Natural killer cell (primary cell): ENCODE results near the gene UBE2D2. TPM values are rescaled to one million over a fixed set of nuclear protein-coding genes. Genes with fewer than 3 reads are reported as not detected.

Experiments
- ATAC-seq, 3 donors: fragments of 150-1000 bp in 2 of 3; fragments of 200-7000 bp in 1 of 3; cut with Tn5 transposase; 1 replicate in 1 of 3; 2 replicates in 2 of 3; pipeline ENCODE4 v1.10.0; 2021; ENCODE audit warnings: mild to moderate bottlenecking in 2 of 3, moderate library complexity in 2 of 3
- DNase-seq, 2 donors: peaks; one replicate each; pipeline versions ENCODE4 v3.0.0 to v3.0.0-alpha.2; 2013 to 2021; ENCODE audit warnings: mixed read lengths in 1 of 2
- H3K27ac ChIP-seq: one replicate; pipeline ENCODE4 v1.5.1; 2013; ENCODE audit warnings: mild to moderate bottlenecking, low read length
- H3K27me3 ChIP-seq: one replicate; pipeline ENCODE4 v1.6.1; 2013; ENCODE audit warnings: low read length; ENCODE audit not compliant: control insufficient read depth, insufficient read depth
- H3K36me3 ChIP-seq: one replicate; pipeline ENCODE4 v1.6.1; 2013; ENCODE audit warnings: low read length; ENCODE audit not compliant: control insufficient read depth, insufficient read depth
- H3K4me1 ChIP-seq: one replicate; pipeline ENCODE4 v1.6.1; 2013; ENCODE audit warnings: low read length; ENCODE audit not compliant: control insufficient read depth, insufficient read depth
- H3K4me3 ChIP-seq: one replicate; pipeline ENCODE4 v1.5.1; 2013; ENCODE audit warnings: low read length
- H3K9me3 ChIP-seq: one replicate; pipeline ENCODE4 v1.6.1; 2013; ENCODE audit warnings: low read length; ENCODE audit not compliant: control insufficient read depth, insufficient read depth
- H3K27ac Mint-ChIP-seq, 2 donors: one replicate each; pipeline ENCODE4 v1.8.0; 2022; ENCODE audit warnings: mild to moderate bottlenecking in 2 of 2, mixed read lengths in 2 of 2, moderate library complexity in 1 of 2
- H3K27me3 Mint-ChIP-seq, 2 donors: one replicate each; pipeline ENCODE4 v1.8.0; 2022; ENCODE audit warnings: low read depth in 2 of 2, mixed read lengths in 2 of 2
- H3K36me3 Mint-ChIP-seq: one replicate; pipeline ENCODE4 v1.8.0; 2022; ENCODE audit warnings: mixed read lengths
- H3K4me1 Mint-ChIP-seq, 2 donors: one replicate each; pipeline ENCODE4 v1.8.0; 2022; ENCODE audit warnings: mixed read lengths in 2 of 2
- H3K4me3 Mint-ChIP-seq: one replicate; pipeline ENCODE4 v1.8.0; 2022; ENCODE audit warnings: mild to moderate bottlenecking, moderate library complexity, mixed read lengths
- H3K9me3 Mint-ChIP-seq, 2 donors: one replicate each; pipeline ENCODE4 v1.8.0; 2022; ENCODE audit warnings: mixed read lengths in 2 of 2
- WGBS: methylation state at CpG from one replicate; pipeline ENCODE4 v1.1.7; 2013; ENCODE audit warnings: missing lambda C conversion rate; ENCODE audit not compliant: insufficient coverage; 5-methylcytosine and 5-hydroxymethylcytosine counted together
- intact Hi-C: fragments of 100-400 bp; cut with micrococcal nuclease; formaldehyde crosslinking; loops from one replicate; pipeline ENCODE4 v1.14.2; 2022
- total RNA-seq, 4 donors: library from RNA; stranded (reverse); fragments of 120-200 nt in 1 of 4; gene quantifications; one replicate each; pipeline versions ENCODE4 v1.2.3 to v1.2.4, GENCODE V29; 2013 to 2022
- TF ChIP-seq, protein P1 (sequence below): fragments of 200-600 bp; IDR thresholded peaks from one replicate; pipeline ENCODE4 v1.8.0; 2022; ENCODE audit warnings: antibody characterized with exemption

Gene UBE2D2
- total RNA-seq, 3 donors from 2014 or later (not counting 1 experiment from before 2014, with no cell fraction given), result 127 to 139 (median 131) TPM

DNA sequence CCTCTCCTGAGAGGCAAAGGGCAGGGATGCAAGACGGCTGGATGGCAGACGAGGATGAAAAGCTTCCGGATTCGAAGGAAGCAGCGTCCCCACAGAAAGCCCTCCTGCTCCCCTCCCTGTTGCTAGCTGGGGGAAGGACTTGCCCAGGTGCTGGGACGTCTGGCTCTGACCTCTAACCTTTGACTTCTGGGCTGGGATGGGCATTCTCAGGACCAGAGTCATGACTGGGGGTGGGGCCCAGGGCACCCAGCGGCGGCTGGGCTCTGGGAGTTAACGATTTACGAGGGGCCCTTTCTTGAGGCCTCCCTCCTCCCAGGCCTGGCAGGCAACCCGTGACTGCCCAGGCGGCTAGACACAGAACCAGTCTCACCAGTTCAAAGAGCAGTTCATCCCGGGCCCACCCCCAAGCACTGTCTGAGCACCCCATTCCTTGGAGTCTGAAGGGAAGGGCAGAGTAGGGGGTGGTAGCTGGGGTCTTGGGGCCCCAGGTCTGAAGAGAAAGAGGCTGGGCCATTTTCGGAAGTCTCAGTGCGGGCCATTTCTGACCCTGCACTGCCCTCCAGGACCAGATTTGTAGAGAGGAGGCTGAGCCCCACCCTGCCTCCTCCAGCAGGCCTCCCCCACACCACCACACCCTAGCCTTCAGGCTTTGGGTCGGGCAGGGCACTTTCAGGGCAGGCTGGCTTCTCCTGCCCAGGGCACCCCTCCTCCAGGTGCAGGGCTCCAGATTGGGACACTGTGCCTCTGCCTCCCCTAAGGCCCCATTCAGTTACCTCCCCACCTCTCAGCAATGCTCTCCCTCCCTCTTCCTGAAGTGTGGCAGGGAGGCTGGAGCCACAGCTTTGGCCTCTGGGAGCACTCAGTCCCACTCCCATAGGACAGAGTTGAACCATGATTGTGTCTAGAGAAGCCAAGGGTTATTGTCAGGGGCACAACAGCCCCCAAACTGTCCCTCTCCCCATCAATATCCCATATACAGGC, 82.0 kb downstream of the UBE2D2 start:
- Histone ChIP-seq H3K36me3 (no peaks in the 10 kb centered on the region), H3K9me3 (no peaks in the 10 kb centered on the region), H3K27ac (no peak overlapping the region), H3K27me3 (no peaks in the 10 kb centered on the region), H3K4me1 (peaks cover 63% of the 10 kb centered on the region), H3K4me3 (no peak overlapping the region)
- Mint-ChIP-seq H3K27me3 (no peaks in the 10 kb centered on the region), H3K36me3 (no peaks in the 10 kb centered on the region), H3K27ac (peak overlapping the region in 1 of 2 donors; percentile 68), H3K4me1 (peaks cover 32 to 45% of the 10 kb centered on the region in 2 donors), H3K4me3 (no peak overlapping the region), H3K9me3 (no peaks in the 10 kb centered on the region)
- intact Hi-C loops, result no loop called here
- TF ChIP-seq, protein P1, sequence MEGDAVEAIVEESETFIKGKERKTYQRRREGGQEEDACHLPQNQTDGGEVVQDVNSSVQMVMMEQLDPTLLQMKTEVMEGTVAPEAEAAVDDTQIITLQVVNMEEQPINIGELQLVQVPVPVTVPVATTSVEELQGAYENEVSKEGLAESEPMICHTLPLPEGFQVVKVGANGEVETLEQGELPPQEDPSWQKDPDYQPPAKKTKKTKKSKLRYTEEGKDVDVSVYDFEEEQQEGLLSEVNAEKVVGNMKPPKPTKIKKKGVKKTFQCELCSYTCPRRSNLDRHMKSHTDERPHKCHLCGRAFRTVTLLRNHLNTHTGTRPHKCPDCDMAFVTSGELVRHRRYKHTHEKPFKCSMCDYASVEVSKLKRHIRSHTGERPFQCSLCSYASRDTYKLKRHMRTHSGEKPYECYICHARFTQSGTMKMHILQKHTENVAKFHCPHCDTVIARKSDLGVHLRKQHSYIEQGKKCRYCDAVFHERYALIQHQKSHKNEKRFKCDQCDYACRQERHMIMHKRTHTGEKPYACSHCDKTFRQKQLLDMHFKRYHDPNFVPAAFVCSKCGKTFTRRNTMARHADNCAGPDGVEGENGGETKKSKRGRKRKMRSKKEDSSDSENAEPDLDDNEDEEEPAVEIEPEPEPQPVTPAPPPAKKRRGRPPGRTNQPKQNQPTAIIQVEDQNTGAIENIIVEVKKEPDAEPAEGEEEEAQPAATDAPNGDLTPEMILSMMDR, result no peak
- 79% methylated on average over 16 of the region's 16 CpGs for WGBS
- ATAC-seq, result no peak
- no peak for DNase-seq

GRCh38 chr5:139644001-139644456, 82.9 kb downstream of the UBE2D2 start:
- Mint-ChIP-seq H3K4me3 (no peak overlapping the region), H3K27me3 (no peaks in the 10 kb centered on the region), H3K4me1 (peaks cover 26 to 36% of the 10 kb centered on the region in 2 donors), H3K9me3 (no peaks in the 10 kb centered on the region), H3K36me3 (no peaks in the 10 kb centered on the region), H3K27ac (peak overlapping the region in 1 of 2 donors; percentile 68)
- Histone ChIP-seq H3K9me3 (no peaks in the 10 kb centered on the region), H3K36me3 (no peaks in the 10 kb centered on the region), H3K4me3 (no peak overlapping the region), H3K4me1 (peaks cover 55% of the 10 kb centered on the region), H3K27me3 (no peaks in the 10 kb centered on the region), H3K27ac (no peak overlapping the region)
- ATAC-seq (no peak), DNase-seq (no peak)
- WGBS, result 88% methylated on average over 5 of the region's 5 CpGs
- intact Hi-C loops, result no loop called here
- TF ChIP-seq, protein P1, result no peak

- no peak for ATAC-seq
- no peaks in the 10 kb centered on the region for H3K27me3 Mint-ChIP-seq
- WGBS, result 62% methylated on average over 3 of the region's 3 CpGs
- H3K4me1 ChIP-seq, result peaks cover 52% of the 10 kb centered on the region
- H3K9me3 ChIP-seq, result no peaks in the 10 kb centered on the region
- peak overlapping the region in 1 of 2 donors; percentile 68 for H3K27ac Mint-ChIP-seq
- TF ChIP-seq, protein P1, result no peak
- no peaks in the 10 kb centered on the region for H3K9me3 Mint-ChIP-seq
- intact Hi-C loops, result no loop called here
- H3K4me1 Mint-ChIP-seq, result peaks cover 24 to 37% of the 10 kb centered on the region in 2 donors
- no peak overlapping the region for H3K27ac ChIP-seq
- H3K4me3 ChIP-seq, result no peak overlapping the region
- H3K36me3 Mint-ChIP-seq, result no peaks in the 10 kb centered on the region
- H3K4me3 Mint-ChIP-seq, result peak overlapping the region; percentile 21
- no peaks in the 10 kb centered on the region for H3K27me3 ChIP-seq
- no peaks in the 10 kb centered on the region for H3K36me3 ChIP-seq
- no peak for DNase-seq
Measured at GRCh38 chr5:139644646-139645429, 83.7 kb downstream of the UBE2D2 start.
